Left renal pelvis (tissue), 4 donors: Measurements from ENCODE around the gene PEMT. TPM values are rescaled to one million over a fixed set of nuclear protein-coding genes. Genes with fewer than 3 reads are reported as not detected.

Experiments used
- DNase-seq, 4 donors: peaks; one replicate each; pipeline ENCODE4 v3.0.0-alpha.2; 2013; ENCODE audit warnings: low read depth in 4 of 4, low spot score in 3 of 4
- polyA plus RNA-seq, 4 donors: library from polyadenylated mRNA; unstranded; fragments of 120-200 nt; gene quantifications; one replicate each; pipeline ENCODE4 v1.2.1, GENCODE V29; 2013; ENCODE audit not compliant: insufficient read length in 4 of 4

PEMT gene
- polyA plus RNA-seq, 4 donors, result 22.8 to 31.7 (median 27.1) TPM

GRCh38 chr17:17555906-17556305 lies 35.6 kb downstream of the PEMT start:
- DNase-seq, result no peak

DNA sequence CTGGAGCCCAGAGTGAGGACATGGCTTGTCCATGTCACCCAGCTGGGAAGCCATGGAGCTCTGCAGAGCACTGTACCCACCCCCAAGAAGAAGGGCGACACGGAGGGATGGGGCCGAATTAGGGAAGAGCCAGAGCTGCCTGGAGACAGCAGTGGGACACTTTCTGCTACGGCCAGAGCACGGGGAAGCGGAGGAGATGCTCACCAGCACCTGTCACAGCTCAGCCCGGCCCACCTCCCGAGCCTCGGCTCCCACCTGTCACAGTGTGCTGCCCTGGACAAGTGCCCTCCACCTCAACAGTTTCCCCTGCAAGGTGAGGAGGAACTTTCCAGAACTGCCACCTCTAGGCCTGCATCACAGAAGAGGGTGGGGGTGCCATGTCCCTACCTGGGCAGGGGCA lies 36.4 kb downstream of the PEMT start:
- DNase-seq, result no peak

GRCh38 chr17:17554266-17554665 lies 37.2 kb downstream of the PEMT start:
- no peak for DNase-seq

DNA sequence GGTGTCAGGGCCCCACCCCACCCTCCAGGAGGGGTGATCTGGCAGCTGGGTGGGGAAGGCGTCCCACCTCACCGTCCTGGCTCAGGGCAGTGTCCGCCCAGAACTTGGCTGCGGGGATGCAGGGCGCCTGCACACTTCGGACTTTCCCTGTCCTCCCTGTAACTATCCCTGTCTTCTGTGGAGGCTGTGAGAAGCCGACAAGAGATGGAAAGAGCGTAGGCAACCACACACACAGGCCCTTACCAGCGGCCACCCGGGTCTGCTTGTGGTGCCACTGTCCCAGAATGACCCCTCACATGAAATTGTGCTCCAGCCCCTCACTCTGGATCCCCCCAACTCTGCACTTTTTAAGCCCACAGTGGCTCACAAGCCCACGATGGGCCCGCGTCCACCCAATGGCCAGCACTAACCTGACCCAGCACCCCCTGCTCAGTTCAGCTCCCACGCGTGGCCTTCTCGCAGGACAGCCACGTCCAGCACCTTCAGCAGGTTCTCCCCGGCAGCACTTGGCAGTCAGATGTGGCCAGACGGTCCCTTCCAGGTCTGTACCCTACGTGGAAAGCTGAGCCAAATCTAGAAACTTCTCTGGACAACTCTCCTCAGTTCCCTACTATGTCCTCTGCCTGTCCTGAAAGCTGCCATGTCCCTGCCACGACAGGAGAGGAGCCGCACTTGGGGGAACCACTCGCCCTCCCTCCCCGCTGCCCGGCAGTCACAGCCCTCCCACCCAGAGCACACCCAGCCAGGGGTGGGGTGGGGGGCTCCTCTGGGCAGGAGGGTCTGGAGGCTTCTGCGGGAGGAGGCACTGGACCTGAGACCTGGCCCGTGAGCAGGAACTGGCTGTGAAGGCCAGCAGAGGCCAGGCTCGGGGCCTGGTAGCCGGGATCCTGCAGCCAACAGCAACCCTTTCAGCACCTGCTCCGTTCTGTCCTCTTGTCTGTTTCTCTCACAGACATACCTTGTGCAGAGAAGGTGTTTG lies 38.0 kb downstream of the PEMT start:
- no peak for DNase-seq

- DNase-seq, result no peak
Observed at GRCh38 chr17:17552351-17553216, 38.9 kb downstream of the PEMT start.

- DNase-seq, result peak; percentile 38 to 85 (median 62)
Observed at GRCh38 chr17:17551361-17551760, 40.1 kb downstream of the PEMT start.

GRCh38 chr17:17549732-17550366 lies 41.7 kb downstream of the PEMT start:
- no peak for DNase-seq

DNA sequence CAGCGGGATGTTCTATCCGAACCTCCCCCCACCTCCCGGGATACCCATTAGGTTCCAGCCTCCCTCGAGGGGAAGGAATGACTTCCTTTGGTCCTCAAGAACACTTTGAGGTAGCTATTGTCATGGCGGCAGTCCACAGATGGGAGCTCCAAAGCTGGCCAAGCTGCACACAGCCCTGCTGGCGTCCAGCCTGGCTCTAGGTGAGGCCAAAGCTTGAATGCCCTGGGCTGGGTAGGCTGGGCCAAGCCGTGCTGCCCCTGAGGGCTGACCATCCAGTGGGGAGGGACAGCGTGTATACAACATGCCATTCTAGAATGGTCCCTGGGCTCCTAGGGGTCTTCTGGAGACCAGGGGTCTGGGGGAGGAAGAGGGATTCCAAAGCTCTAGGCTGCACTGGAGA lies 43.5 kb downstream of the PEMT start:
- DNase-seq, result no peak

DNA sequence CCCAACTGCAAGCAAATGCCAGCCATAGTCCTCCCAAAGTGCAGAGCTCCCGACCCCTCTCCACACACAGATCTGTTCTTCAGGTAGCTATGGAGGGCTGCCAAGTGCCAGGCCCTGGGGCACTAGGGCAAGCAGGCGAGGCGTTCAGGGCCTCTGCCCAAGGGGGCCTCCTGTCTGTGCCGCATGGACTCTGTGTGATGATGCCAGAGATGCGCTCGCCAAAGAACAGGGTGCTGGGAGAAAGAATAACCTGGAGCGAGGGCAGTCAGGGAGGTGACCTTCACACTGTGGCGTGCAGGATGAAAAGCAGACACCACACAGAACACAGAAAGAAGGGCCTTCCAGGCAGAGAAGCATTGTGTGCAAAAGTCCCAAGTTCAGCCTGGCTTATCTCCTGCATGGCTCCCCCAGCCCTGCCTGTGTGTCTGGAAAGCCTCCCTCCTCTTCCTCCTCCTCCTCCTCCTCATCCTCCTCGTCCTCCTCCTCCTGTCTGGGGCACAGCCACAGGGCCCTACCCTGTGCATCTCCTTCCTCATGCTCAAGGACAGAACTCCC lies 44.2 kb downstream of the PEMT start:
- no peak for DNase-seq

GRCh38 chr17:17546399-17547185 lies 44.9 kb downstream of the PEMT start:
- no peak for DNase-seq

DNA sequence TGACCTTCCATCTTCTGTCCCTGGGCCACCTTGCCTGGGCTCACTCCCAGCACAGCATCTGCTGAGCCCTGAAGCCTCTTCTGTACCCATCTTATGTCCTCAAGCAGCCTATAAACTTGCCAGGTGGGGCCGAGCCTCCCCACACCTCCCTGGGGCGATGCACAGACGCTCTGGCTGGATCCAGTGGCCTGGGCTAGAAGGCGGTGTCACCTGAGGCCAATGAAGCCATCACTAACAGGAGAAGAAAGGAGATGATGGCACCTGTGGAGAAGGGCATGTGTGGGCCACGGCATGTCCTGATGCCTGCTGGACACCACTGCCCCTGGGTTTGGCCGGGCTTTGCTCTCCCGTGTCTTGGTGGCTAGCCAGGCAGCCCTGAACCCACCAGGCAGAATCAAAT lies 45.5 kb downstream of the PEMT start:
- no peak for DNase-seq

GRCh38 chr17:17545031-17545820 lies 46.3 kb downstream of the PEMT start:
- no peak for DNase-seq

DNA sequence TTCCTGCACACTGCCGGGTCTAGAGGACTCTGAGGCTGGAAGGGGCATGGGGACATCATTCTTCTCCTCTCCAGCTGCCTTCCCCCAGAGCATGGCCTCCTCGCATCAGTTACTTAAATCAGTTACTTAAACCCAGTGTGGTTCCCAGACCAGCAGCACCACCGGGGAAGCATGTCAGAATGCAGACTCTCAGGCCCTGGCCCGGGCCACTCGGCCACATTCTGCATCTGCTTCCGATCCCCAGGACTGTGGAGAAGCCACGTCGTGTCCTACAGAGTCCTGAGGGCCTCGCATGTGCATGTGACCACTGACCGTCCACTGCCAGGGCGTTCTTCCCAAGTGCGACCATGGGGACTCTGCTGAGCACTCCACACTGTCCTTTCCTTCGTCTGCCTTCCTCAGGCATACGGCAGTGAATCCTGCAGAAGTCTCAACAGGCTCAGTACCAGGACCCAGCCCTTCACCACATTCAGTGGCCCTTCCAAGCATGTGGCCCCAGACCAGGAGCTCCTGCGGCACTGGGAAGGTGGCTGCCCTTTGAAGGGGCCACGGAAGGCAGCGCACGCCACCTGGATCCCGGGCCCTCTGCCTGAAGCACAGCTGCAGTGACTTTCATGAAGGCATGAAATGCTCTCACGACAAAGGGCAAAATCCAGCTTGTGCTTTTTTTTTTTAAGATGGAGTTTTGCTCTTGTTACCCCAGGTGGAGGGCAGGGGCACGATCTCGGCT lies 48.4 kb downstream of the PEMT start:
- no peak for DNase-seq

GRCh38 chr17:17541640-17542001 lies 49.9 kb downstream of the PEMT start:
- no peak for DNase-seq

- no peak for DNase-seq
Observed at GRCh38 chr17:17540935-17541639, 50.4 kb downstream of the PEMT start.

- no peak for DNase-seq
Observed at GRCh38 chr17:17540278-17540906, 51.1 kb downstream of the PEMT start.

DNA sequence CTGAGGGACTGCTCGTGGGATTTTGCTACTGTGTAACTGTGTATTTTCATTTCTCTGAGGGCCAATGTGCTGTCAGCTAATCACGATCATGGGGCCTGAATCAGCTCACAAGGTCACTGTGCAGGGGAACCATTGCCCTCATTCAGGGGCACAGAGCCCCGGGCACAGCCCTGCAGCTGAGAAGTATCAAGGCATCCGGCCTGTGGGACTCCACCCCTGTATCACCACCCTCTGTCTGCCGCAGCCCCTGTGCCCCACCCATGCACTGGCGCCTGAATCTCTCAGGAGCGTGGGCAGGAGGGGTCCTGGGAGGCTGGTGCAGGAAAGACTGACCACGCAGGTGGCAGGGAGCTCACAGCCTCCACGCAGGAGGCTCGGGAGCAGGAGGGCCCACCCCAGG lies 51.9 kb downstream of the PEMT start:
- no peak for DNase-seq
